ENCODE data around the gene SH3BP4.
"Not testable (repeated sequence)": the region's sequence is repeated elsewhere in the genome, so short reads cannot be mapped to it uniquely, and the experiment has no call there.

- TF ChIP-seq EZH2 (IDR thresholded peaks at IDR 0.05; ENCODE audit: insufficient read depth, poor library complexity, severe bottlenecking); EZH2phosphoT487 (IDR thresholded peaks at IDR 0.05; ENCODE audit: insufficient read depth, low read depth): not testable (repeated sequence)
These were observed 105.8 kb downstream of the SH3BP4 start for GRCh38 chr2:235057616-235058015.

All from GM23248 (cell line).